GM18873 (cell line): ENCODE results near the gene TGM2.

Source experiments
- ATAC-seq: cut with Tn5 transposase; IDR thresholded peaks from one replicate; pipeline ENCODE4 v1.9.1; 2021; ENCODE audit warnings: mild to moderate bottlenecking, moderate library complexity, moderate number of reproducible peaks; ENCODE audit not compliant: unreplicated experiment, low FRiP score

Gene TGM2

GRCh38 chr20:38178065-38178491 is 13.0 kb upstream of the TGM2 start:
- no peak for ATAC-seq

DNA sequence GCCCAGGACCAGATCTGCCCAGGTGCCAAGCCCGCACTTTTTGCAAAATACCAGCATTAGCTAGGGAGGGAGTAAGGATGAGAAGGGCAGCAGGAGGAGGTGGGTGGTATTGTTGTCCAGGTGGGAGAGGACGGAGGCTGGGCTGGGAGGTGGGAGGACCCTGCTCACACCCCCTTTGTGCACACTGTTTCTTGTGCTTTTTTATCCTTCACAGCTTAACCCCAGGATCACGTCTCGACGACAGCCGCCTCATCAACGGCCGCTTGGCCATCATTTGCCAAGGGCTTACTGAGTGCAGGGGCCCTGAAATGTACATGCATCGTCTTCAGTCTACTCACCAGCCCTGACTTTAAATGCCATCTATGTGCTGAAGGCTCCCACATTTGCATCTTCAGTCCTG is 12.1 kb upstream of the TGM2 start:
- no peak for ATAC-seq

DNA sequence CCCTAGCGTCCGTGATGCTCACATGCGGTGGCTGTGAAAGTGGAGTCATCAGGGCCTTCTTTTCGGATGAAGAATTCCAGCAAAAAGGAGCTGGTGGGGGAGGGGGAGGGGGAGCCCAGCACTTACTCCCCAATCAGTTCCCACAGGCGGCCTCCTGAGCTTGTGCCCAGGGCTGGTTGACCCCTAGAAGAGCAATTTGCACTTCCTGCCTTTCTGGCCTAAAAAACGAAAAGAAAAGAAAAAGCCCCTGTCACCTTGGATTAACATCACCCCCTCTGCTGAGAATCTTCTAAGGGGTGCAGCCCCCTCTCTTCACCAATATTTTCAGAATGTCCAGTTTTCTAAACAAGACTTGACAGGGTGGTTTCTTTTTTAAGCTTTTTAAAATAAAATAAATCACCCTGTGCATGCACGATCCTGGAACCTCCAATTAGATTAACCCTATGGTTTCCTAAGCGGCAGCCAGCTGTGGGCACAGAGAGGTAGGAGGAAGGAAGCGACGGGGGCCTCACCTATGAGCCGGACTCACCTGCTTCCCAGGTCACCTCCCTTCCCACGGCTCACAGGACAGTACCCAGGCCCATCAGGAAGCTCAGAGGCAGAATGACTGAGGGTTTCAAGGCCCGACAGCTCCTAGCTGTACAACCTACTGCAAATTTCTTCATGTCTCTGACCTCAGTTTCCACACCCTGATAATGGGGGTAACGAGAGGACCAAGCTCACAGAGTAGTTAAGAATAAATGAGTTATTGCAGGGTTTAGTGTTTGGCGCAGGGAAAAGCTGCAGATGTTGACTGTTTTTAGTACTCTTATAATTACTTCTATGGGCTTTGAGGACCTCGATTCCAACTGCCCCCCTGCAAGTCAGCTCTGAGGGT is 10.5 kb upstream of the TGM2 start:
- no peak for ATAC-seq

GRCh38 chr20:38173237-38174156 is 8.4 kb upstream of the TGM2 start:
- ATAC-seq = no peak

- no peak for ATAC-seq
Measured at GRCh38 chr20:38172408-38172807, 7.3 kb upstream of the TGM2 start.

- ATAC-seq = no peak
Measured at GRCh38 chr20:38171675-38172043, 6.6 kb upstream of the TGM2 start.

- ATAC-seq = no peak
Measured at GRCh38 chr20:38170826-38171674, 6.0 kb upstream of the TGM2 start.

DNA sequence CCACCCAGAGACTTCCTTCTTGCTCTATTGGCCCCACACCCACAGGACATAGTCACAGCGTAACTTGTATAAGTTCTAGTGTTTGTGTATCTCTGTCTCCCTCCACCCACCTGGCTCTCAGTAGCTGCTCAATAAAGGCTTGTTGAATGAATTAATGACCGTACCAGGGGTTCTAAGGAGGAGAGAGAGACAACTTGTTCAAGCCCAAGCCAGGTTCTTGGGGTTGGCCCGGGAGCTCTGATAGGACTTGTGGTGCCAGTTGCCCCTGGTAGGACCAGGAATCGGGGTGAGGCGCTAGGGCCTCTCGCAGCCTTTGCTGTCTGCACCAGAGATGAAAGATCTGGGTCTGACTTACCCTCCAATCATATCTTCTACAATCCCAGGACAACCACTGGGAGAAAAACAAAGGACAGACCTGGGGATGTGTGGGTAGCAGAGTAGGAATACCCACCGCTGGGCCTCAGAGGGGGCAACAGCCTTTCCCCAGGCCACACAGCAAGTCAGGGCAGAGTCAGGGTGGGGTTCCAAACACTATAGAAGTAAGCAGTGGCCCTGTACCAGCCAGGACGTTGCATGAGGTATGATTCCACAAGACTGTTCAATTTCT is 5.3 kb upstream of the TGM2 start:
- no peak for ATAC-seq

DNA sequence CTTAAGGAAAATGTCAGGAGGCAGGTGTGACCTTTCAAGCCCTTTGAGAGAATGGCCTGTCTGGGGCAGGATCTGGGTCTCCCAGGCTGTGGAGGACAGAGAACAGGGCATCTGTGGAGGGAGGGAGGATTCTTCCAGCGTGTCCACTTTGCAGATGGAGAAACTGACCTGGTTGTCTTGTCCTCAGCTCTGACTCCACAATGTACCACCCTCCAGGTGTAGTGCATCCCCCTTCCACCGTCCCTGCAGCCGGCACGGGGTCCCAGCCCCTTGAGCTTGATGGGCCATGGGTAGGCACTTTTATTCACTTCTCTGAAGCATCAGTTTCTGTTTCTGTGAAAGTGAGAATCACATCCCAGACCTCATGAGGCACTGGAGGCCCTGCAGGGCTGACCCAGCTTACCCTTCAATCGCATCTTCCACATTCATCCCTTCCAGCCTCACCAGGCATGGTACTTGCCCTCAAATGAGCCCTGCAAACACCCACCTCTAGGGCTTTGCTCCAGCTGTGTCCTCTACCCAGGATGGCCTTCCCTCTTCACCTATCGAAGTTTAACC is 4.6 kb upstream of the TGM2 start:
- no peak for ATAC-seq

DNA sequence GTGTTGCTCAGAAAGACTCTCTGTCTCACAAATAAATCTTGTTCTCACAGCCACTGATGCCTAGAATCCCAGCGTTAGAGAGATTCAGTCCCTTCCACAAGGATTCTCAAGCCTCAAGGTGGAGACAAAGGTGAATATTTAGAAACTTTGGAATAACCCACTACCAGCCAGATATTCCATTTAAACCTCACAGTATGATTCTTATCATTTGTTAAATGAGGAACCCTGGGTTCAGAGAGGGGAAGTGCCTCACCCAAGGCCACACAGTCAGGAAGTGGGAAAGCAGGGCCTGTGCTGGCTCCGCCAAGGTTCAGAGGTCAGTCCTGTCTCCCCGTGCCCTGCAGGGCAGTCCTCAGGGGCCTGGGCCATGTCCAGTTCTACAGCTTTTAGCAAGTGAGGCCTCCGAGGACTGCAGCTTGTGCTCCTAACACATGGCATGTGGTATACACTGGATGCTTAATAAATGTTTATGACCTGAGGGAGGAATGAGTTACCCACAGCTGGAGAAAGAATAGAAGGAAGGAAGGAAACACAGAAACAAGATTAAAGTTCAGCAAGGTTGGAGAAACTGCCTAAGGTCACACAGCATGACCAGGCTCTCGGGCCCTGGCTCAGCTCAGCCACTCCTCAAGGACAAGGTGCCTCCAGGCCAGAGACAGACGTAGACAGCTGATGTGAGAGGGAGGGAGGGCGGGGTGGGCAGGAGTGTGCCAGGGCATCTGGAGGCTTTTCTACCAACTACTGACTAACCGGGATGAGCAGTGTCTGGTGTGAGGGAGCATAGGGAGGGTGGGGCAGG is 3.9 kb upstream of the TGM2 start:
- ATAC-seq = no peak

DNA sequence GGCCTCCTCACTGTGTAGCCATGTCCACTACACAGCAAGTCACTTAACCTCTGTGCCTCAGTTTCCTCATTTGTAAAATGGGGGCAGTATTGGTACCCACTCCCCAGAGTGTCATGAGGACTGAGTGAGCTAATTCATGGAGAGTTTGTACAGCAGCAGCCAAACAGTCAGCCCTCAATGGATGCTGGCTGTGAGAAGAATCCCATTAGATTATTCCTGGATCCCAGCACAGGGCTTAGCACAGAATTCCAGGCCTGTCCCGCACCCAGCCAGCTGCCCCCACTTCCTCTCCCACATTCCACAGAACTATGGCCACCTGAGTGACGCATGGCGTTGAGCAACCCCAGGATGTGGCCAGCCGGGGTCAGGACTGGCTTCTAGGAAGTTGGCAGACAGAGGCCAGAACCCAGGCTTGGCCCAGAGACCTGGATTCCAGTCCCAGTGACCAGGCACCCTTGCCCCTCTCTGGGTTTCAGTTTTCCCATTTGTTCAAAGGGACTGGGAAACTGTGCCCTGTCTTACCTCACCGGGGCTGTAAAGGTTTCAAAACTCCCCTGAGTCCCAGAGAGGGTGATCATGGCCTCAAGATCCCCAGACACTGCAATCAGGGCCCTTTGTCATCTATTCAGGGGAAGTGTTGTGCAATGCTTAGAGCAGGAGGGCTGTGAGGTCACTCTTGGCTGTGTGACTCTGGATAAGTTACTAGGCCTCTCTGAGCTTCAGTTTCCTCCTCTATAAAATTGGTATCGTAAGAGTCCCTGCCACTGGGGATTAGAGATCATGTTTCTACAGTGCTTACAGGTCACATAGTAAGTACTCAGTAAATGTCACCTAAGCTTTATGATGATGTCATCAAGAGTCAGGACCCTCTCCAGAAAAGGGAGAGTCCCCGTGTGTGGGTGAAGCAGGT is 3.0 kb upstream of the TGM2 start:
- no peak for ATAC-seq

DNA sequence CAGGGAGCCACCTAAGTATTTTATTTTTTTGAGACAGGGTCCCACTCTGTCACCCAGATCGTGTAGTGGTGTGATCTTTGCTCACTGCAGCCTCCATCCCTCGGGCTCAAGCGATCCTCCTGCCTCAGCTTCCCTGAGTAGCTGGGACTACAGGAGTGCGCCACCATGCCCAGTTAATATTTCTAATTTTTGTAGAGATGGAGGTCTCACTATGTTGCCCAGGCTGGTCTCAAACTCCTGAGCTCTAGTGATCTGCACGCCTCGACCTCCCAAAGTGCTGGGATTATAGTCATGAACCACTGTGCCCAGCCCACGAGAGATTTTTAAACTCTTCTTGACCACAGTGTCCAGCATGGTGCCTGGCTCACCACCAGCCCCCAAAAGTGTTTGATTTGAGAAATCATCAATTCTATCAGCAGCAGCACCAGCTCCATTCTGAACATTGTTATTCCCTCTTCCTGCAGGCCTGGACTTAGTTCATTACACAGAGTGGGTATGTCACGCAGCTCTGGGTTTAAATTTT is 2.3 kb upstream of the TGM2 start:
- no peak for ATAC-seq

DNA sequence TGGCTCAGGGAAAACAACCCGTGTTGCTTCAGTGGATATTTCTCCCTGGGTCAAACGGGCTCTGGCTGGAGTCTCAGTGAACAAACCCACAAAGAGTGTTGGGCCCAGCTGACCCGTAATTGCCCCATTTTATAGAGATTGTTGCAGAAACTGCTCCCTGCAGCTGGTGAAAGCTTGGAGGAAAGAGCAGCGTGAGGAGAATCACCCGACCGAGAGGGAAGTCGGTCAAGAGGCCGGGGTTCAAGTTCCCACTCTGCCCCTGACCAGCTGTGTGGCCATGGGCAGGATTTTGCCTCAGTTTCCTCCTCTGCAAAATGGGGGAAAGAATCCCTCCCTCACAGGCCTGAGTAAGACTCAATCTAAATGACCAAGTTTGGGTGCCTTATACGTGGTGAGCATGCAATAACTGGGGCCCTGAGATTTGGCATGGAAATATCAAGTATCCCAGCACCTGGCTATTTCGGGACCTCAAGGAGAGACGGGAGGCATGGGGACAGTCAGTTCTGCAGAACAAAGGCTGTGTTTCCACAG is 1.7 kb upstream of the TGM2 start:
- no peak for ATAC-seq

GRCh38 chr20:38165966-38166702 is 1.1 kb upstream of the TGM2 start:
- ATAC-seq = no peak

DNA sequence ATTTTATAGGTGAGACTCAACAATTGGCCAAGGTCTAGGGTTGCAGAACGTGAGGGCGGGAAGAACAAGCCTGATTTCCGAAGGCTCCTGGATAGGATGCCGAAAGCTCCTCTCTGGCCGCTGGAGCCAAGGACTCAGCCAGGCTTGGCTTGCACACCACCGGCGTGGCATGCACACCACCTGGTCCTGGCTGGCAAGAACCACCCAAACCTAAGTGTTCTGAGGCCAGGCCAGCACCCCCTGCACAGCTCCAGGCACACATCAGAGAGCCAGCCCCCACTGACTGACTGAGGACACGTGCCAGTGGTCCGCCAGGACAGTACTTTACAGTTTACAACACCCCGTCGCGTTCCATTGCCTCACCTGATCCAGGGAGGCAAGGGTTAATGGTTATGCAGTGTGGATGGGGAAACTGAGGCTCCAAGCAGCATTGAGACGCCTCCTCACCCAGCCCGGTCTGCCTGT is 414 bp downstream of the TGM2 start:
- no peak for ATAC-seq

DNA sequence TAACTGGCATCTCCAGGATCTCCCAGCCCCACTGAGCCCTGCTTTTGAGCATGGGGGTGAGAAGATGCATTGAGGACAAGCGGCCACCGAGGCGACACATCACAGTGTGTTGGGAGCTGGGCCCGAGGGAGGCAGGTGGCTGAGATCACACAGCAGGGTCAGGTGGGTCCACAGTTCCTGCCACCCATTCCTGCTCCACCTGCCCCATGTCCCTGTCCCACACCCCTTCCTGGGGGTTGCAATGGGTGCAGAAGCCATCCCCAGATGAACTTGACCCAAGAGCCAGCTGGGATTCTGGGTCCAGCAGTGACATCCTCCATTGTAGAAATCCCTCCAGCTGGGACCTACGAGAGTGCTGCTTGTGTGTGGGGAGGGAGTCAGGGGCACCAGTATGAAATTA is 1.0 kb downstream of the TGM2 start:
- ATAC-seq = no peak
